ENCODE results near the gene RNU1-1.
"Not testable (repeated sequence)": the region's sequence is repeated elsewhere in the genome, so short reads cannot be mapped to it uniquely, and the experiment has no call there.

Gene RNU1-1

DNA sequence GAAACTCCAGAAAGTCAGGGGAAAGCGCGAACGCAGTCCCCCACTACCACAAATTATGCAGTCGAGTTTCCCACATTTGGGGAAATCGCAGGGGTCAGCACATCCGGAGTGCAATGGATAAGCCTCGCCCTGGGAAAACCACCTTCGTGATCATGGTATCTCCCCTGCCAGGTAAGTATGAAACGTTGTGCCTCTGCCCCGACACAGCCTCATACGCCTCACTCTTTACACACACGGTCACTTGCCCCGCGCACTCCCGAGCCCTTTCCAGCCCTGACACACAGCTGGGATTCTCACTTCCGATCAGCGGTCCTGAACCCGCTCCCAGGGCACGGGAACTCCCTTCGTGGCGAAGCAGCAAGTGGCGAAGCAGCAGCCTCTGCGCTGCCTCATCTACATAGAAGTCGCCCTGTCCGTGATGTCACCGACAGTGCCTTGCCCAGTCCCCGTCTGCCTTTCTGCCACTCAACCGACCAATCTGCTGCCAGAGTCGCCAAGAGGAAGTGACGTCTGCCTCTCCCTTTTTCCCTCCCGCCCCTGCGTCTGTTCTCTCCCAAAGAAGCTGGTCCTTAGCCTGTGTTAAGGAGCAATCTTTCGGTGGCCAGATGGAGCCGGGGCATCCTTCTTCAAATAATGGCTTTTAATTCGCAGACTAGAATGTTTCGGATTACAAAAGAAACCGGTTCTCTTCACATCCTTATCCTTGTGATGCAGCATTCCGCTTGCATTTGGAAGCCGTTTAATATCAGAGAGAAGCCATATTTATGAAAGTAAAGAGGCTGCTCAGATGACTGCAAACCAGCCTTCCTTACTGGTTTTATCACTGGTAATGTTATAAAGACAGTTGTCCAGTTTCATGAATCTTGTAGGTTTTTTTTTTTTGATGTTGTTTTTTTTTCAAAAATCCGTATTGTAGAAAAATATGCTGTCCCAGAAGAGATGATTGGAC is at the start of gene RNU1-1:
Gene RNU1-1 (minus strand): TSS at position 179 of the 949 bp plus-strand sequence.
- peak; percentile 94 for DNase-seq

DNA sequence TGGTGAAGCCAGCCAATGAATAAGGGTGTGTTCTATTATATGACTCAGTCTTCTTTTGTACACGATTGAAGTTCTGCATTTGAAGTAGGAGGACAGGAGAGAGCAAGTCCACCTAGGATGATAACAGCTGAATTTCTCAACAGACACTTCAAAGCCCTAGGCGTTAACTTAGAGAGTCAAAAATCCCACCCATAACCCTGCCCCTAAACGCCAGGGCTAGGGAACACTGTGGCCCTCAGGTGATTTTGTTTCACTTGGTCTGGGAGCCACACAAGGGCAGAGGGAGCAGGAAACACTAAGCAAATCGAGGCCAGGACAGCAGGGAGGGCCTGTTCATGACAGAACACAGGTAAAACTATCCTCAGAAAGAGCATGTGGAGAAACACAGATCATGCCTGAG is 47.0 kb upstream of the RNU1-1 start:
- DNase-seq: not testable (repeated sequence)

DNA sequence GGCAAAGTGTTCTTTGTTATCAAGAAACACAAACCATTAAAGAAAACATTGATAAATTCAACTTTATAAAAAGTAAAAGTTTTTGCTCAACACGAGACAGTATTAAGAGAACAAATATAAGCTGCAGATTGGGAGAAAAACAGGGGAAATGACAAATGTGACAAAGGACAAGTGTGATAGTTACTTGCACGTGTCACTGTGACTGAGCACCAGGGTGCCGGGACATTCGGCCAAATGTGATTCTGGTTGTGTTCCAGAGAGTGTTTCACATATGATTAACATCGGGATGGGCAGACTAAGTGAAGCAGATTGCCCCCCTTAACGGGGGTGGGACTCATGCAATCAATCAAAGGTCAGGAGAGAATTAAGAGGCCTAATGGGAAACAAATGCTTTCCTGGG is 46.4 kb upstream of the RNU1-1 start:
- DNase-seq: not testable (repeated sequence)

DNA sequence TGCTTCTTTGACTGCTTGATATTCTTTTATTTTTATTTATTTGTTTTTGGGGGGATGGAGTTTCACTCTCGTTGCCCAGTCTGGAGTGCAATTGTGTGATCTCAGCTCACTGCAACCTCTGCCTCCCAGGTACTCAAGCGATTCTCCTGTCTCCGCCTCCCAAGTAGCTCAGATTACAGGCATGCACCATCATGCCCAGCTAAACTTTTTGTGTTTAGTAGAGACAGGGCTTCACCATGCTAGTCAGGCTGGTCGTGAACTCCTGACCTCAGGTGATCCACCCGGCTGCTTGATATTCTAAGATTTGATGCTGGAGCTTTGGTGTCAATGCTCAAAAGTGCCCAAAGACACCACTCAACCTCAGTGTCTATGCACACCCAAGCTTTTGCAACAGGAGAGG is 45.6 kb upstream of the RNU1-1 start:
- DNase-seq: not testable (repeated sequence)

DNA sequence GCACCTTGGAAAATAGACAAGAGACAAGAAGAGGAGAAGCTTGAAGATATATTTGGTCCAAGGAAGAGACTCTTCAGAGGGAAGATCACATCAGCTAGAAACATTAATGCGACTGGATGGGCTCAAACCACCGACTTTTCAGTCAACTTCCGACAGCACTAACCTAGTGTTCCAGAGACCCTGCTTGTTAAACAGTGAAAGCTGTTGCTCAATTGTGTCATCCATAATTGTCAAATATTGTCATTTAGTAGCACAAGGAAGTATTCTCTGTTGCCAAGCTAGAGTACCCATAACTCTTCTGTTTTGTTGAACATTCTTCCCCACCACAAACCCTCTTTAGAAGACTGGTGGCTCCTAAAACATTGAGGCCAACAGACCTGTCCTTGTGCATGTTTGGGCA is 42.9 kb upstream of the RNU1-1 start:
- DNase-seq: not testable (repeated sequence)

DNA sequence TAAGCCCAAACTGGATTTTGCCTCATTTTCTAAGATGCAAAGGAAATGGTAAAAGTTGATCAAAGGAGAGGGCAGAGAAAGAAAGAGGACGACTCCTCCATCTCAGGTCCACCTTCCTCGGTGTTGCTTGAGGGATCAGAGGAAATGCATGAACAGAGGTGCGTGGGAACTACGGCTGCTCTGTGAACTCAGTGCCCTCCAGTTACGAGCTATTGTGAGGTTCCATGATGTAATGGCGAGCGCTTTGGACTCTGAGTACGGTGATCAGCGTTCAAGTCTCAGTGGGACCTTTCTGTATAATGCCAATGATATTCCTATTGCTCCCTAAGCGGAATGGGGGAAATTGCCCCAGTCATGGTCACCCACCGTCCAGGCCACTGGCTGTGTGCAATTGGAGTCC is 39.2 kb upstream of the RNU1-1 start:
- DNase-seq: not testable (repeated sequence)

DNA sequence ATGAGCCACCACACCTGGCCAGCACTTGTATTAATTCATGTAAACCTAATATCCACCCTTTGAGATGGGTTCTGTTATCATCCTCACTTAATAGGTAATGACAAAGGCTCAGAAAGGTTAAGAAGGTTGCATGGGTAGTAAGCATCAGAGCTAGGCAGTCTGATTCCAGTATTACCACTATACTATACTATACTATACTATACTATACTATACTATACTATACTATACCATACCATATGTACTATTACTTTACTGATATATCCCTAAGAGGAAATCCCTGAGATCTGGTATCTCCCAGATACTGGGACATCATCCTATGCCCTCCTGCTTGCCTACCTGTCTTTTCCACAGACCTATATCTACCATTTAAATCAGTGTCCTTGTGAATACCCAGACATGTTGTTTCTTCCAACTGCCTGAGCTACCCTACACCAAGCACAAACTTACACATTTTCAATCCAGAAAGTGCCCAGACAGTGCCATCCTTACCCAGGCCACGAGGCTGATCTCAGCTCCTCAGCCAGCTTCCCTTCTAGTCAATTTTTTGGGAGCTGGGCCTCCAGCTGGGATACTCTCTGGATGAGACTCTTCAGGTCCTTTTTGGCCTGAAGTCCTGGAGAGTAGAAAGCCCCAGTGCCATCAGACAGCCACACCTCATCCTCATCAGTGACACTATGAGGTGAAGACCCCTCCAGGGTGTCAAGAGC is 36.3 kb upstream of the RNU1-1 start:
- not testable (repeated sequence) for DNase-seq

DNA sequence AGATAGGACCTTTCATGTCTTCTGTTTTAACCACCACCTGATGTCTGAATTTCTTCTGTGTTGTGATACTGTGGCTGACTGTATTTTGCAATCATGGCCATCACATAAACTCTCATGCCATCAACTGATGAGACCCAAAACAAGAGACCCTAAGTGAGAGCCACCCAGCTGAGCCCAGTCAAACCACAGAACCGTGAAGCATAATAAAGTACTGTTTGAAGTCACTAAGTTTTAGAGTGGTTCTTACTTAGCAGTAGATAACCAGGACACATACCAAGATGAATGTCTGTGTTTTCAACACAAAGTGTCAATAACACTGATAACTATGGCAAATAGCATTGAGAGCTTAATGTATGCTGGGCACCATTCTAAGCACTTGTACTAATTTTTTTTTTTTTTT is 35.5 kb upstream of the RNU1-1 start:
- DNase-seq: not testable (repeated sequence)

DNA sequence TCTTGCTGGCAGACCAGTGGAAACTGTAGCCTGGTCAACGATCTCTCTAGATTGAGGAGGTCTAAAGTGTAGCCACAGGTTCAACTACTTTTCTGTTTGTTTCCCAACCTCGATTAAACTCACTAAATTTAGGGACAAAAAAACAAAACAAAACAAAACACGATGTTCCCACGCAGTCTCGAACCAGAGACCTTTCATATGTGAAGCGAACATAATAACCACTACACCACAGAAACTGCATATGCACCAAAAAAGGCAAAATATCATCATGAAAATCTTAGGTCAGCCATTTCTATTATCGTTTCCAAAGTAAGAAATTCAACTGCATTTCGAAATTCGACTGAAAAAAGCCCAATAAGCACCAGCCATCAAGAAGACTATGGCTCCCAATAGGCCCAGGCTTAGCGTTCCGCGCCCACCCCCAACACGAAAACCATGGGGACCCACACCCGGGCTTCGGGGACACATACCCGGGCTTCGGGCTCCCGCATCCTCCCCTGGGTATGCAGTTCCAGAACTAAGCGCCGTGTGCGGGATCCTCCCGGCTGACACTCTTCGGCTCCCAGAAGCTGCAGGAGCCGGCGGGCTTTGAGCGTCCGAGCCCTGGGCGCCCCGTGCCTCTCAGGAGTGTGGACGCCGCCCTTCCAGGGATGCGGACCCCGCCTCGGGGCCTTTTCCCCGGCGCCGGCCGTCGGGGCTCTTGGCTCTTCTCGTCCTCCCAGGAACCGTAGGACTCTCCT is 33.6 kb upstream of the RNU1-1 start:
- not testable (repeated sequence) for DNase-seq

DNA sequence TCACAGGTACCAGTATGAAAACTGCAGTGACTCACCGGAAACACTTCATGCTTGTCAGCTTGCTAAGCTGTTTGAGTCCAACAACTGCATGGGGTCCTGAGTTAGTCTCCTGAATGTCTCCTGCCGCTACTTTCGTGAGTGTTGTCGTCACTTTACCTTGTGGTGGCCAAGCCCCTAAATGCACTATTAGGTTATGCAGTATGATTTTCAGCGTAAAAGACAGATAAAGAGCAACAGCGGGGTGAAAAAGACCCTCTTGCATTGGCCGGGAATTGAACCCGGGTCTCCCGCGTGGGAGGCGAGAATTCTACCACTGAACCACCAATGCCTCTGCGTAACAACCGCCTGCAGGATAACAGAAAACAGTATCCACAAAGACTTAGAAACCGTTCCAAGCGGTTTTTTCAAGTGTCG is 31.6 kb upstream of the RNU1-1 start:
- DNase-seq: peak; percentile 26

DNA sequence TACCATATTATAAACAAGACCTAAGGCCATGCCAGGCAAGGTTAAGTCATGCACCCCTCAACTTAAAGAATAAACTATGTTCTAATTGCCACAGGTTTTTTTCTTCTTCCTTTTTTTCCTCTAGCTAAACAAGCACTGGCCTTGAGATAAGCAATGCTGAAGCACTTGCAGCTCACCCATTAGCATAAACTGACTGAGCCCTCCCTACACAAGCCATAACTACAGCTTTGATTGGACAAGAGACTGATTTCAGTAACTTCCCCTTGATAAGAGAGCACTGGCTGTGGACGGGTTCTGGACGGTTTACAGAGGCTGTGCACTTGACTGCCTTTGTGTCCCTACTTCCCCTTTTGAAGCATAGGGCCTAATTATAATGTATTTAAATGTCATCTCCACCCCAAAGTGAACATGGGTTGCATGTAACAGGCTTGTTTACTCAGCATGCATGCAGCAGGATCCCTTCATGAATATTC is 26.4 kb upstream of the RNU1-1 start:
- DNase-seq: not testable (repeated sequence)

DNA sequence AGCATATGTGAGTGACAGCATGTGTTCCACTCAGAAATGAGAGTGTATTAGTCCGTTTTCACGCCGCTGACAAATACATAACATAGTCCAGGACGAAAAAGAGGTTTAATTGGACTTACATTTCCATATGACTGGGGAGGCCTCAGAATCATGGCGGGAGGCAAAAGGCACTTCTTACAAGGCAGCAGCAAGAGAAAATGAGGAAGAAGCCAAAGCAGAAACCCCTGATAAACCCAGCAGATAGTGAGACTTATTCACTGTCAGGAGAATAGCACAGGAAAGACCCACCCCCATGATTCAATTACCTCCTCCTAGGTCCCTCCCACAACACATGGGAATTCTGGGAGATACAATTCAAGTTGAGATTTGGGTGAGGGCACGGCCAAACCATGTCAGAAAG is 23.4 kb upstream of the RNU1-1 start:
- DNase-seq: not testable (repeated sequence)

DNA sequence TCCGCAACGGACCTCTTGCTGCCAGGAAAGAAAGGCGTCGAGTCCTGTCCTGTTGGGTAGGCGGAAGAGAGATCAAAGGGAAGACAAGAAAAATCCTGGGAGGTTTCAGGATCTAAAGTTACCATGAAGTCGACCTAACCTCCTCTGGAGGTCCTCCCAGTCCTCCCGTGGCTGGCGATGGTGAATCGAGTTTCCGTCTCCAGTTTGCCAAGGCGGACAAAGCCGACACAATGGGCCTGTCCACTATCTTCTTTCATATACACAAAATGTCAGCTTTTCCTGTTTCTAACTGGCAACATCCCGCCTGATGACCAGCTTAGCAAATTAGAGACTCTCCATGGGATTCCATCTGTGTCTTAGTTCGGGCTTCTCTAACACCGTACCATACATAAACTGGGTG is 22.7 kb upstream of the RNU1-1 start:
- DNase-seq: not testable (repeated sequence)

DNA sequence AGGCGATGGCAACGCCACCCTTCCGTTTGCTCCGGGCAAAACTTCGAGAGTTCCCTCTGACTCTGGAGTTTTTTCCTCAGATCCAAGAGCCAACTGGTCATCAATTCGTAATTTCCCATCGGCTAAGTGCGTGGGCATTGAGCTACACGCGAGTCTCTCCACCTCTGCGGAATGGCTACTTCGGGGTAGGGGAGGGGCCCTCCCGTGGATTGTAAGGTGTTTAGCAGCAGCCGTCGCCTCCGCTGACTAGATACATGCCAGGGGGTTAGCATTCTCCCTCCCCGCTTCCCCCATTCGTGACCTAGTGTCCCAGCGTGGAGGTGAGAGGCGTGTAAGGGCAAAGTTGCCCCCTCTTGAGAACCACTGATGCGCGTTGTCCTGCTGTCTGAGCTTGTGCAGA is 21.8 kb upstream of the RNU1-1 start:
- not testable (repeated sequence) for DNase-seq

DNA sequence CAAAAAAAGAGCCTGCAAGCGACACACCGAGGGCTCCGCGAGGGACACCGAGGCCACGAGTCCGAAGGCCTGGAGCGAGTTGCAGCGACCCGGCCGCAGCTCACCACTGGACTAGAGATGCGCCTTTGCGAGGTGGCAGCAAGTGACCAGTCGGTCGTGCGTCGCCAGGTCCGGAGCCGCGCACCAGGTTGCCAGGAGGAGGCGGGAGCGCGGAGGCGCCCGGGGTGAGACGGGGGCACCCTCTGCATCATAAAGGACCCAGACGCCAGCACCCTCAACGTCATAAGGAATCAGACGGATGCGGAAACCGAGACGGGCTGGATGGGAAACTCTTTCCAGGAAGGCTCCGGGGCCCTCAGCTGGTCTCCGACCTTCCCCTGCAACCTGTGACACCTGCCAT is 21.4 kb upstream of the RNU1-1 start:
- DNase-seq: not testable (repeated sequence)

DNA sequence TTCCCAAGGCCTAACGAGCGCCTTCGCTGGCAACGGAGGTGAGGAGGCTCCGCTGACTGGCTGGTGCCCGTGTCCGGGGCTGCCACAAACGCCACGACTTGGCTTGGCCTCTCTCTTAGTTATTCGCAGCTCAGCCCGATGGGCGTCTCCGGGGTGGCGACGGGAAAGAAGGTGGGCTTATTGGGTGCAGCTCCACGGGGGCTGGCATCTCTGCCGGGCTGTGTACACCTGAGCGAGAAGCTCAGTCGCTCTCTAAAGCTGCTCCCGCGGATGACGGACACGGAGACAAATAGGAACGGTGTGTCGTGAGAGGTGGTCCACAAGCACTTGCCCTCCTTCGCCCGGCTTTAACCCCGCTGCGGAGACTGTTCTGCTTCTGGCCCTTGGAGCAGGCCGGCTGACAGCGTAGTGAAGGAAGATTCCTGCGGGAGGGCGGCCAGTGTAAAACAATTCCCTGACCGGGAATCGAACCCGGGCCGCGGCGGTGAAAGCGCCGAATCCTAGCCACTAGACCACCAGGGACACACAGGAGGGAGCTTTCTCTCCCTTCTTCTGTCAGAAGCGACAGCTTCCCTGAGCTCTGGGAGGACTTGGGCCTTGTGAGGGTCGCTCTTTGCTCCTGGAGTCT is 20.9 kb upstream of the RNU1-1 start:
- not testable (repeated sequence) for DNase-seq

DNA sequence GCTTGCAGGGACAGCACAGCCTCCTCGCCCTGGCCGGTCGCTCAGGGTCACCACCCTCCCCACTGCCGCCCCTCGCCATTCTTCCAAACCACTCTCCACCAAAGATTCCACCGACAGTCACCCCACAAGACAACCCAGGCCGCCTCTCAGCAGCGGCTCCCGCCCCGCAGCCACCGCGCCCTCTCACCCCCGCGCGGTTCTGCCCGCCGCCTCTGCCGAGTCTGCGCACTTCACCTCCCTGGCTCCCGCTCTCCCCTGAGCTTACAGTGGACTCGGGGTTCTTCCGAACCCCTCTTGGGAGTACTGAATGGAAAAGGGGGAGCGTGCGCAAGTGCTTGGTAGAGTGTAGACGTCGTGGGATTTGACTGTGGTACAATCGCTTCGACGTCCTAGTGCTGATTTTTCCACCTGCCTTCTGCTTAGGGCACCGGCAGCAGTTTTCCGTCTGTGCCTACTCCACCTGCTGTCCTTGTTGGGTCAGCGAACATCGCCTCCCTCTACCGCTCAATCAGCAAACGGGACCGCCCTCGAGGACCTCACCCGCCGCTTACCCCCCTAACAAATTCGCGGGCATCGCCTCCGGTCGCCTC is 20.2 kb upstream of the RNU1-1 start:
- not testable (repeated sequence) for DNase-seq

DNA sequence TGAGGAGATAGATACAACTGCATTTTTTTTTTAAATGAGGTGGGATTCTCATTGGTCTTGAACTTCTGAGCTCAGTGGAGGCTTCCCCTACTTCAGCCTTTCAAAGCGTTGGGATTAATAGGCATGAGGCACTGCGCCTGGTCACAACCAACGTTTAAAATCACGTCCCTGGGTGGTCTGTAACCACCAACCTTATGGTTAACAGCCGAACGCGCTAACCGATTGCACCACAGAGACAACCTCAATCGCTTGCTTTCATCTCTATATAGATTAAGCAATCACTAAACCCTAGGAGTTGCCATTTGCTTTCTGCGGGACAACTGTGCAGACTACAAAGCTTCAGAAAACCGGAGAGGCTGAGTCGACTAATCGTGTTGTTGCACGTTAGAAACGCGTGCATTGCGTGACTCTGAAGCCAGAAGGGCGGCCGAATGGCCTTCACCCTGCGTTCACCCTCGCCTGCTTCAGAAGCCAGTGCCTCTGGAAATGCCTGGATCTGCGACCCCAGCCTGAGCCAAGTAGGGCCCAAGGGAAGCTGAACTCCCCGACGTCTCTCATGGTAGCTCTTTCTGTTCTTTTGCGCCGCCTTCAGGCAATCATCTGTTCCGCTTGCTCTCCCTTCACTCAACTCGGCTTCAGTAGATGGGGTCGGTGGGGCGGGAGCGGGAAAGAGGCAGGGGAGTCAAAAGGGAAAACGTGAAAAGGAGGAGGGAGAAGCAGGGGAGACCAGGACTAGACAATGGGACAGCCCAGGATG is 18.3 kb upstream of the RNU1-1 start:
- not testable (repeated sequence) for DNase-seq

DNA sequence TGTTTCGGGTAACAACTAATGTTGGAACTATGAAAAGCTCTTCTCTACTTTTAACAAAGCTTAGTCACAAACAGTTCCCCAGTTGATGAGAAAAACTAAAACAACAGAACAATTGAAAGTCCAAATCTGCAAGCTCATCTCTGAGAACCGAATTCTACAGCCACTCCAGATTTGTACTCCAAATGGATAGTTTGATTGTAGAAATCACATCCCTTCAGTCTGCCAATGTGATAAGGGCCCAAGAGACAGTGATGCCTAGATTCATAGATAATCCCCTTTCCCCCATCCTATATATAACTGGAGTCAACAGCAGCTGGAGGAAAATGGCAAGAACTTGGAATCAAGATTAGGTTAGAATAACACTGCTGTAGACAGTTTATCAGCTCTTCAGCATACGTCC is 14.3 kb upstream of the RNU1-1 start:
- DNase-seq: not testable (repeated sequence)

DNA sequence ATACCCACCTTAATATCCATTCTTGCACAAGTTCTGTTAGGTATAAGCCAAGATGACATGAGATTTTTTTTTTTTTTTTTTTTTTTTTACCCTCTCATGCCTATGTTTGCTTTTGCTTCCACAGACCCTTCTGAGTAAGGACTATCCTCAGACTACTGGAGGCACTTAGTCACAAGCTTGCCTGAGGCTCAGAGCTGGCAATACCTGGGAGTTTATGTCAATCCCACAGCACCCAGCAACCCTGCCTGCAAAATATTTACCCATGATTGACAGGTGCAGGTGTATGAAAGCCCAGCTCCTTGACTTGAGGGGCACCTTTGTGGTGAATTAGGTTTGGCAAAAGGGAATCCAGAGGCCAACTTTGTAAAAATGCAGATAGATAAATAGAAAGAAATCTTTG is 11.7 kb upstream of the RNU1-1 start:
- not testable (repeated sequence) for DNase-seq

DNA sequence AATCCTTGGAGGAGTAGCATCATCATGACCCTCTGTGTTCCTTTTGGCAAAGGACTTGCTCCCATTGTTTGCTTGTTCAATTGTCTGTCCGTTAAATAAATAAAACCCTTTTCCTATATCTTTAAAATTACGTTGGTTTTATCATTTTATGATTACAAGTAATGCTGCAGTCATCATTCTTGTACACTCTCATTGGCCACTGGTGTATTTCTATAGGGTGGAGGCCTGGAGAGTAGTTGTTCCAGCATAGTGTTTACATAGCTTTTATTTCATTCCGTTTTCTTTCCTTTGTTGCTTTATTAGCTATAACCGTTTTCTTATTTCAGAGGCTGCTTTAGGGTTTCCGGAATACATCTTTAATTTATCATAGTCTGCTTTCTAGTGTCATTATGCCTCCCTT is 7.6 kb upstream of the RNU1-1 start:
- DNase-seq: not testable (repeated sequence)

DNA sequence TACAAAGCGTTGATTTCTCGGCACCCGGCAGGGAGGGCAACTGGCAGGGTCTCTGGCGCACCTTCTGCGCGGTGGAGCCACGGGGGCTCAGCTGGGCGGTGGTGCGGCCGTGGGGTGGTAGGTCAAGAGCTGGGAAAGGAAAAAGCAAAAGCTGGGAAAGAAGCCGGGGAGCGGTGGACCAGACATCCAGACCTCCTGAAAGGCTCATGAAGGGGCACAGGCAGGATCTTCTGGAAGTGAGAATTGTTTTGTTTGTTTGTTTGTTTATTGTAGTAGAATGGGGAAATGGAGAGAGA is 7.2 kb upstream of the RNU1-1 start:
- DNase-seq: no peak

Data from NCI-H1092 (cell line).